GM19193 (cell line): ENCODE results near the gene PRSS58.

Experiments used
- POLR2A ChIP-seq: IDR thresholded peaks from 4 replicates; pipeline ENCODE4 v1.6.1; 2011; ENCODE audit not compliant: insufficient read depth, insufficient read length; ENCODE audit errors: extremely low read depth

PRSS58 gene

GRCh38 chr7:142257958-142258357 lies at the start of gene PRSS58:
Gene PRSS58, minus strand, starts transcription at chr7:142258058. Its CDS starts 351 bp downstream, at chr7:142257707.
- TF ChIP-seq POLR2A, result no peak

GRCh38 chr7:142307246-142307900 lies 49.5 kb upstream of the PRSS58 start:
- TF ChIP-seq POLR2A, result no peak

GRCh38 chr7:142303650-142304049 lies 45.8 kb upstream of the PRSS58 start:
- TF ChIP-seq POLR2A, result no peak

GRCh38 chr7:142301923-142302550 lies 44.2 kb upstream of the PRSS58 start:
- no peak for TF ChIP-seq POLR2A

- no peak for TF ChIP-seq POLR2A
Observed at GRCh38 chr7:142301299-142301698, 43.4 kb upstream of the PRSS58 start.

- no peak for TF ChIP-seq POLR2A
Observed at GRCh38 chr7:142300689-142301088, 42.8 kb upstream of the PRSS58 start.

- no peak for TF ChIP-seq POLR2A
Observed at GRCh38 chr7:142299237-142299781, 41.5 kb upstream of the PRSS58 start.

- TF ChIP-seq POLR2A, result no peak
Observed at GRCh38 chr7:142298627-142299026, 40.8 kb upstream of the PRSS58 start.

- TF ChIP-seq POLR2A, result no peak
Observed at GRCh38 chr7:142298009-142298408, 40.2 kb upstream of the PRSS58 start.

- no peak for TF ChIP-seq POLR2A
Observed at GRCh38 chr7:142280263-142280662, 22.4 kb upstream of the PRSS58 start.

GRCh38 chr7:142279601-142280000 lies 21.7 kb upstream of the PRSS58 start:
- no peak for TF ChIP-seq POLR2A

GRCh38 chr7:142275028-142275427 lies 17.2 kb upstream of the PRSS58 start:
- TF ChIP-seq POLR2A, result no peak

GRCh38 chr7:142272841-142273240 lies 15.0 kb upstream of the PRSS58 start:
- TF ChIP-seq POLR2A, result no peak

GRCh38 chr7:142263598-142264380 lies 5.9 kb upstream of the PRSS58 start:
- TF ChIP-seq POLR2A, result no peak

- TF ChIP-seq POLR2A, result no peak
Observed at GRCh38 chr7:142250705-142251104, 7.2 kb downstream of the PRSS58 start.

- no peak for TF ChIP-seq POLR2A
Observed at GRCh38 chr7:142249918-142250317, 7.9 kb downstream of the PRSS58 start.
